GM10266 (cell line): ENCODE data around the gene CLDND2.

Experiments used
- DNase-seq: peaks from one replicate; pipeline ENCODE4 v3.0.0; 2012; ENCODE audit errors: extremely low spot score
- TF ChIP-seq, protein P1 (sequence below): IDR thresholded peaks from 2 replicates; pipeline ENCODE4 v1.5.1; 2012; ENCODE audit warnings: mild to moderate bottlenecking, low read depth; ENCODE audit not compliant: control insufficient read depth, insufficient read depth; ENCODE audit errors: missing control alignments

The CLDND2 gene

DNA sequence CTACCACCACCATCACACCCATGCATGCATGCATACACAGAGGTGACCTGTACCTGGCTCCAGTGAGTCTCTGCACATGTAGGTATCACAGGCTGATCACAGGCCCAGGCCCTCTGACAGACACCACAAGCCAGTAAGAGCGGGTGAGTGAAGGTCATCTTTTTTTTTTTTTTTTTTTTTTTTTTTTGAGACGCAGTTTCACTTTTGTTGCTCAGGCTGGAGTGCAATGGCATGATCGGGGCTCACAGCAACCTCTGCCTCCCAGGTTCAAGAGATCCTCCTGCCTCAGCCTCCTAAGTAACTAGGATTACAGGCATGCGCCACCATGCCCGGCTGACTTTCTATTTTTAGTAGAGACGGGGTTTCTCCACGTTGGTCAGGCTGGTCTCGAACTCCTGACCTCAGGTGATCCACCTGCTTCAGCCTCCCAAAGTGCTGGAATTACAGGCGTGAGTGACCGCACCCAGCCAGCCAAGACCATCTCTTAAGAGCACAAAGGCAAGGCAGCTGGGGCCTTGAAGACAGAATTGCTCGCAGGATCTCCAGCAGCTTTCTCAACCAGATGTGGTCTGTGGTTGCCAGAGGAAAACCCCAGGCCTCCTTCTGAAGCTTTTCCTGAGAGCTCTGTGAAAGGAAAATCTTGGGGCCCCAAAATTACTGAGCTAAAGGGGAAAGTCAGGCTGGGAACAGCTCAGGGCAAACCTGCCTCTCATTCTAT is 6.9 kb upstream of the CLDND2 start:
- TF ChIP-seq, protein P1, sequence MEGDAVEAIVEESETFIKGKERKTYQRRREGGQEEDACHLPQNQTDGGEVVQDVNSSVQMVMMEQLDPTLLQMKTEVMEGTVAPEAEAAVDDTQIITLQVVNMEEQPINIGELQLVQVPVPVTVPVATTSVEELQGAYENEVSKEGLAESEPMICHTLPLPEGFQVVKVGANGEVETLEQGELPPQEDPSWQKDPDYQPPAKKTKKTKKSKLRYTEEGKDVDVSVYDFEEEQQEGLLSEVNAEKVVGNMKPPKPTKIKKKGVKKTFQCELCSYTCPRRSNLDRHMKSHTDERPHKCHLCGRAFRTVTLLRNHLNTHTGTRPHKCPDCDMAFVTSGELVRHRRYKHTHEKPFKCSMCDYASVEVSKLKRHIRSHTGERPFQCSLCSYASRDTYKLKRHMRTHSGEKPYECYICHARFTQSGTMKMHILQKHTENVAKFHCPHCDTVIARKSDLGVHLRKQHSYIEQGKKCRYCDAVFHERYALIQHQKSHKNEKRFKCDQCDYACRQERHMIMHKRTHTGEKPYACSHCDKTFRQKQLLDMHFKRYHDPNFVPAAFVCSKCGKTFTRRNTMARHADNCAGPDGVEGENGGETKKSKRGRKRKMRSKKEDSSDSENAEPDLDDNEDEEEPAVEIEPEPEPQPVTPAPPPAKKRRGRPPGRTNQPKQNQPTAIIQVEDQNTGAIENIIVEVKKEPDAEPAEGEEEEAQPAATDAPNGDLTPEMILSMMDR: no peak
- no peak for DNase-seq

GRCh38 chr19:51372649-51373504 is 4.1 kb upstream of the CLDND2 start, which contains the start of gene NKG7:
Gene NKG7, minus strand, starts transcription at chr19:51372654. Its CDS starts 119 bp downstream, at chr19:51372535.
- TF ChIP-seq, protein P1: no peak
- DNase-seq: peak; percentile 79

- DNase-seq: no peak
- TF ChIP-seq, protein P1: no peak
Measured at GRCh38 chr19:51372021-51372648, 3.3 kb upstream of the CLDND2 start.

DNA sequence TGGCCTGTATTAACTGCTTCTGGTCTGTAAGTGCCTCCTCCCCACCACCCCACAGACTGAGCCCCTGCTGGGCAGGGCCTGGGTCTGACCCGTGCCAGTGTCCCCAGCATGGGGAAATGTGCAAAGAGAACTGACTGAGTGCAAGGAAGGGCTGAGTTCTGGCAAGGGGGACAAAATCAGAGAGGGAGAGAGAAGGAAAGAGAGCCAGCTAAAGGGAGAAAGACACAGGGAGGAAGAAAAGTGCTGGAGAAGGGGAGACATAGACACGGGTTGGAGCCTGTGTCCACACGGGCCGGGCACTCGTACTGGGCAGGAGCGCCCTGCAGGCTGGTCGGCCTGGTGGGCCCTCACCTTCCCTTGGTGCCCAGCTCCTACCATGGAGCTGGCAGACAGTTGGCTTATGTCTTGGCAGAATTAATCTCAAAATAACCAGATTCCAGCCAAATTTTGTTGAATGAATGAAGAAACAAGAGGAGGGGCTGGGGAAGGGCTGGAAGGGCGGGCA is 2.4 kb upstream of the CLDND2 start:
- no peak for DNase-seq

DNA sequence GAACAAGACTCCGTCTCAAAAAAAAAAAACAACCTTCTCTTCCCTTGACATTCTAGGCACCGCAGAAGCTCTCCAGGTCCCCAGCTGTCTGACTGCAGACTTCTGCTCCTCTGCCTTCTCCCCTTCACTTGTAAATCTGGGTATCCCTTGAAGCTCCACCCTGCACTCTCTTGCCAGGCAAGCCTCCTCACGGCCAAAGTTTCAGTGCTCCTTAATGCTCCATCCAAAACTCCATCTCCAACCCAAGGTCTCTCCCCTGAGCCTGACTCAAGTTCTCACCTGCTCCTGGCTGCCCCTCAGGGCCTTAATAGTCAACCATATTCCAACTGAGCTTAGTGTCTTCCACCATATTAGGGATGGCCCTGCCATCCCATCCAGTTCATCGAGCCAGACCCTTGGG is 1.4 kb upstream of the CLDND2 start:
- TF ChIP-seq, protein P1: no peak
- no peak for DNase-seq

More for the DNA sequence above, 2.4 kb upstream of the CLDND2 start:
- TF ChIP-seq, protein P1: no peak

DNA sequence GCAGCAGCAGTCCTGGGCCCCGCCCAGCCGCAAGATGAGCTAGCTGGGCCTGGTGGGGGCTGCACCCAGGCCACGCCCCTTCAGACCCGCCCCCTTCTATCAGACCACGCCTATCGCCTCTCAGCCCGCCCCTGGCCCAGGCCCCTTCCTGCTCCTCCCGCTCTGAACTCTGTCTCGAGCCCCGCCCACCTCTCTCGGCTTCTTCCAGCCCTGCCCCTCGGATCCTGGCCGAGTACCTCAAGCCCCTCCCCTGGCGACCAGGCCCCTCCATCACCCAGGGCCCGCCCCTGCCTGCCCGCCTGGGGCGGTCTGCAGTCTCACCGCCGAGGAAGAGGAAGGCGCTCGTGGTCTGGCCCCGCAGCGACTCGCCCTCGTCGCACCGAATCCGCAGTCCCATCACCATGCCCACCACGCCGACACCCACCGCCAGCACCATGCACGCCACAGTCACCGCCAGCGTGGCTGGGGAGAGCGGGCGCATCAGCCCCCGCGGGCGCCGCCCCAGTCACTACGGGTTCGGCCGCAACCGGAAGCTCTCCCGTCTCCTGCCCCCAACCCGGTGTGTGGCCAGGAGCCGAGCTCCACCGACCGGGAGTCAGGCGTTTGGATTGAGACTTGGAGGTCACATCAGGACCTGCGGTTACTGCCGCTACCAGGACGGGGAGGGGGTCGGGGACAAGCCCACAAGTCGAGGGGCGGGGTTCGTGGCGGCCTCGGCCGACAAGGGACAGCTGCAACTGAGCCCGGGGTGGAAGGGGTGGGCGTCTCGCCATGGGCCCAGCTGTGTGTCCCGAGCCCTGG is 1.0 kb downstream of the CLDND2 start:
- peak; percentile 97 for DNase-seq
- TF ChIP-seq, protein P1: no peak
